GM19463 (cell line): Measurements from ENCODE around the gene SMARCC1.

Experiments used
- ATAC-seq: cut with Tn5 transposase; IDR thresholded peaks from one replicate; pipeline ENCODE4 v1.9.1; 2021; ENCODE audit warnings: mild to moderate bottlenecking, moderate library complexity; ENCODE audit not compliant: unreplicated experiment

Gene SMARCC1

GRCh38 chr3:47705391-47705790 is 76.3 kb downstream of the SMARCC1 start:
- no peak for ATAC-seq

- ATAC-seq: no peak
Measured at GRCh38 chr3:47704237-47704612, 77.5 kb downstream of the SMARCC1 start.

DNA sequence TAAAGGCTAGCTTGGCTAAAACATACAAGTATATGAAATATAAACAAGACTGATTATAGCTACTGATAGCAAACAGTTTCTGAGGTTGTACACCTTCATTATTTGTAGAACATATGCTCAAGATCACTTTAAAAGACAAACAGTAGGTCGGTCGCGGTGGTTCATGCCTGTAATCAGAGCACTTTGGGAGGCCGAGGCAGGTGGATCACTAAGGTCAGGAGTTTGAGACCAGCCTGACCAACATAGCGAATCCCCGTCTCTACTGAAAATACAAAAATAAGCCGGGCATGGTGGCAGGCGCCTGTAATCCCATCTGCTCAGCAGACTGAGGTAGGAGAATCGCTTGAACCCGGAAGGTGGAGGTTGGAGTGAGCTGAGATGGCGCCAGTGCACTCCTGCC is 80.3 kb downstream of the SMARCC1 start:
- no peak for ATAC-seq

DNA sequence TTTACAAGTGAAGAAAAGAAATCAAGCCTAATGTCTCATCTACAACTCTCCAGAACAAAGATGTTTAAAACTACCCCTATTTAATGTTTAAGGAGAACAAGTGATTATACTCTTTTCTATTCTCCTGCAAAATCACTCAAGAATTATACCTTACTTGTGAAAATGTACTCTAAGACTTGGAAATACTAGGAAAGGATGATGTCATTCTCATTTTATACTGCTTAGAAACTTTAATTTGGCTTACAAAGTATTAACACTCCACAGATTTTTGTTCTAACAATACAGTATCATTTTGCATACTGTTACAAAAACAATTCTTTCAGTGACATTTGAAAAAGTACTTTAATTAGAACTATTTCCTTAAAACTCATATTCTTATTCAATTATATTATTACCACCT is 89.5 kb downstream of the SMARCC1 start:
- ATAC-seq: no peak

DNA sequence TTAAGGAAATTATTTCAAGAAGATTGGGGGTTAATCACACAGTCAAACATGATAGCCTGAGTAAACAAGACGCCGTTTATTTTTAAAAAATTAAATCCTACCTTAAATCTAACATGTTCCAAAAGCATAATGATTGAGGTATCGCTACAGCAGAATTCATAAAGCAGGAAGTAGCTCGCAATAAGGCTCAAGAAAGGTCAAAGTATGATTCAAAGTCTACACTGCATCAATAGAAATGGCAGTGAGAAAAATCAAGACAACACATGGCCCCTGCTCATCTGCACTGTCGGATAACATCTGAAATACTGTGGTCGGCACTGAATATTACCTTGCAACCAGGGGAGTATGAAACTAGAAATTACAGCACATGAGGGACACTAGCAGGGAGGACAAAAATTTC is 93.2 kb downstream of the SMARCC1 start:
- no peak for ATAC-seq

- ATAC-seq: no peak
Measured at GRCh38 chr3:47685037-47685436, 96.7 kb downstream of the SMARCC1 start.

- ATAC-seq: no peak
Measured at GRCh38 chr3:47681016-47681415, 100.7 kb downstream of the SMARCC1 start.

GRCh38 chr3:47678446-47679338 is 103.0 kb downstream of the SMARCC1 start:
- no peak for ATAC-seq

- ATAC-seq: no peak
Measured at GRCh38 chr3:47669026-47669749, 112.5 kb downstream of the SMARCC1 start.

GRCh38 chr3:47666118-47666517 is 115.6 kb downstream of the SMARCC1 start:
- no peak for ATAC-seq

DNA sequence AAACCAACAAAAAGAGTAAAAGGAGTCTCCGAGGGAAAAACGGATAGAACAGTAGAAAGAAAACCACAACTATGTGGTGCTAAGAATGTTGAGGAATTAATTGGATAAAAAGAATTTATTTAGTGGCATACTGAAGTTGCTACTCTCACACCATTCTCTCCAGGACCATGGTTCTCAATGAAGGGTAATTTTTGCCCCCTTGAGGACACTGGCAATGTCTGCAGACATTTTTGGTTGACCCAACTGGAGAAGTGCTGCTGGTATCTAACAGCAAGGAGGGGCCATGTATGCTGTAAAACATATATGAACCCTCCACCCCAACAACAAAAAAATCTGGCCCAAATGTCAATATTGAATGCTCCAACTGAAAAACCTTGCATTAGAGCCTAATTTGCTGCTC is 117.2 kb downstream of the SMARCC1 start:
- ATAC-seq: no peak

- no peak for ATAC-seq
Measured at GRCh38 chr3:47663630-47664240, 118.0 kb downstream of the SMARCC1 start.

- no peak for ATAC-seq
Measured at GRCh38 chr3:47661121-47661752, 120.5 kb downstream of the SMARCC1 start.

- ATAC-seq: no peak
Measured at GRCh38 chr3:47658444-47658843, 123.2 kb downstream of the SMARCC1 start.

DNA sequence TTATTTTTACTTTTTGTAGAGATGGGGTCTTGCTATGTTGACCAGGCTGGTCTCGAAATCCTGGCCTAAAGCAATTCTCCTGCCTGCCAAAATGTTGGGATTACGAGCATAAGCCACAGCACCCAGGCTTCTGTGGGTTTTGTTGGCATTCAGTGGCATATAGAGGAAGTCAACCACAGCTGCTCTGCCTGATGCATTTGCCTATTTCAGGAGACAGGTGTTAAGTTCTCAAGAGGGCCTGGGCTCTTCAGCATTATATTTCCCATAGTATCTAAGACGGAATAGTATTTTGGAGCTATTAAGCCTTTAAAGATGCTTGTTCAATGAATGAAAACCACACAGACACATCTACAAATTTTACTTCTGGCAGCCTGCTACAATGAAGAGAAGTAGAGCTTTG is 129.6 kb downstream of the SMARCC1 start:
- no peak for ATAC-seq

- ATAC-seq: no peak
Measured at GRCh38 chr3:47650294-47650693, 131.4 kb downstream of the SMARCC1 start.

DNA sequence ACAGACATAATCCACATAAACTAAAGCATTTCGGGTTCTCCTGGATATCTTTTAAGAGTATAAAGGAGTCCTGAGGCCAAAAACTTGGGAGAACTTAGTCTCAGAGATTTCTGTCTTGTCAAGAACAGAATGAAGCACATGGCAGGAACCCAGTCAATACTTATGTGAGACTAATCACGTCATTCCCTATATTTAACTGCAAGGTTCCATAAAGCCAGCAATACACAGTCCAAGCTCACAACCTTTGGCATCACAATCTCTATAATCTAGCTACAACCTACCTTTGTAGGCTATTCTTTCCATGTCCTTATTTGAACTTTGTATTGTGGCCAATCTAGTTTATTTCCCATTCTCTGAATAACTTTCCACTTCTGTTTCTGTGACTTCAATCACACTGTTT is 134.1 kb downstream of the SMARCC1 start:
- ATAC-seq: no peak

DNA sequence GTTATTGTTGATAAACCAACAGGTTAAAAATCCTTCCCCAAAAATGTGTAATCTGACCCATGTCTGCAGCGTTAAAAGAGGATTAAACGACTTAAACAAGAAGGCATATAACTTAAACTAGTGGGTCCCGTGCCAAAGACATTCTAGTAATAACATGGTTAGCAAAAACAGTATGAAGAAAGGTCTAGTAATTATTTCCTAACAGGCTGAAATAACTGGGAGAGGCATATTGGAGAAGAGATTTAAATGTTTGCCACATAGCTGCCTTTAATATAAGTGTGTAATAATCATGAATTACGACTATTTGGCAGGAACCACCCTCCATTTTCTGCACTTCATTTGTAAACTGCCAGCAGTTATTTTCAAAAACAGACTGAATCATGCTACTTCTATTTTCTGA is 135.3 kb downstream of the SMARCC1 start:
- no peak for ATAC-seq

GRCh38 chr3:47645551-47645950 is 136.1 kb downstream of the SMARCC1 start:
- no peak for ATAC-seq

GRCh38 chr3:47643092-47643491 is 138.6 kb downstream of the SMARCC1 start:
- ATAC-seq: no peak

- ATAC-seq: no peak
Measured at GRCh38 chr3:47641739-47642138, 140.0 kb downstream of the SMARCC1 start.
